HepG2 (cell line): Measurements from ENCODE around the gene DUS3L. TPM values are rescaled to one million over a fixed set of nuclear protein-coding genes. Genes with fewer than 3 reads are reported as not detected.

Experiments used
- CBFB ChIP-seq: sonication (generic); formaldehyde crosslinking; IDR thresholded peaks from 2 replicates; pipeline ENCODE4 v1.4.0; 2020; ENCODE audit warnings: missing genetic modification reagents
- CHD2 ChIP-seq: IDR thresholded peaks from 2 replicates; pipeline ENCODE4 v1.6.1; 2011; ENCODE audit warnings: low read depth, low read length, improper control_type of control experiment
- CHD4 ChIP-seq: fragments of 200-600 bp; sonication (generic); IDR thresholded peaks from 2 replicates; pipeline ENCODE4 v1.7.0; 2017; ENCODE audit warnings: mild to moderate bottlenecking, low read length, borderline replicate concordance
- E2F2 ChIP-seq: sonication (generic); formaldehyde crosslinking; IDR thresholded peaks from 2 replicates; pipeline ENCODE4 v1.4.0; 2020; ENCODE audit warnings: missing genetic modification reagents, borderline replicate concordance
- GMEB2 ChIP-seq: IDR thresholded peaks from 2 replicates; pipeline ENCODE4 v1.6.1; 2016; ENCODE audit warnings: missing biosample characterization, missing genetic modification reagents, low read depth
- IRF2 ChIP-seq: IDR thresholded peaks from 2 replicates; pipeline ENCODE4 v1.6.1; 2018; ENCODE audit warnings: missing genetic modification reagents, missing compliant biosample characterization
- MLLT10 ChIP-seq: sonication (generic); formaldehyde crosslinking; IDR thresholded peaks from 2 replicates; pipeline ENCODE4 v1.4.0; 2020; ENCODE audit warnings: missing genetic modification reagents
- PHF8 ChIP-seq: sonication (generic); formaldehyde crosslinking; IDR thresholded peaks from 2 replicates; pipeline ENCODE4 v1.5.0; 2020; ENCODE audit warnings: missing genetic modification reagents
- POLR2G ChIP-seq: fragments of 200-400 bp; formaldehyde crosslinking; IDR thresholded peaks from 2 replicates; pipeline ENCODE4 v1.6.1; 2018; ENCODE audit warnings: mild to moderate bottlenecking, low read depth, low read length, moderate library complexity
- SOX13 ChIP-seq, 3 experiments: fragments of 450-650 bp in 1 of 3; sonication (generic) in 1 of 3; formaldehyde crosslinking in 1 of 3; IDR thresholded peaks in 2 of 3; conservative IDR thresholded peaks in 1 of 3; 2 replicates each; pipeline versions ENCODE4 v1.5.0 to v1.6.1; 2016 to 2020; ENCODE audit warnings: antibody characterized with exemption in 1 of 3, mild to moderate bottlenecking in 1 of 3, missing compliant biosample characterization in 1 of 3, missing genetic modification reagents in 1 of 3, moderate library complexity in 1 of 3
- SPEN ChIP-seq: sonication (generic); formaldehyde crosslinking; IDR thresholded peaks from 2 replicates; pipeline ENCODE4 v1.5.1; 2020; ENCODE audit warnings: low read depth, mild to moderate bottlenecking, missing genetic modification reagents
- TFDP2 ChIP-seq: sonication (generic); formaldehyde crosslinking; IDR thresholded peaks from 2 replicates; pipeline ENCODE4 v1.4.0; 2020; ENCODE audit warnings: missing genetic modification reagents
- TOE1 ChIP-seq: sonication (generic); formaldehyde crosslinking; IDR thresholded peaks from 2 replicates; pipeline ENCODE4 v1.4.0; 2020; ENCODE audit warnings: mild to moderate bottlenecking, missing genetic modification reagents
- ZFP41 ChIP-seq: sonication (generic); formaldehyde crosslinking; IDR thresholded peaks from 2 replicates; pipeline ENCODE4 v1.4.0; 2020; ENCODE audit warnings: mild to moderate bottlenecking, missing genetic modification reagents, borderline replicate concordance
- ZNF326 ChIP-seq: sonication (generic); formaldehyde crosslinking; IDR thresholded peaks from 2 replicates; pipeline ENCODE4 v1.4.0; 2020; ENCODE audit warnings: missing genetic modification reagents, borderline replicate concordance
- ZNF329 ChIP-seq: sonication (generic); formaldehyde crosslinking; IDR thresholded peaks from 2 replicates; pipeline ENCODE4 v1.9.0; 2021; ENCODE audit warnings: low read depth, mild to moderate bottlenecking, missing genetic modification reagents
- ZNF597 ChIP-seq: sonication (generic); formaldehyde crosslinking; IDR thresholded peaks from 2 replicates; pipeline ENCODE4 v1.5.0; 2020; ENCODE audit warnings: missing genetic modification reagents
- ZNF773 ChIP-seq: sonication (generic); formaldehyde crosslinking; IDR thresholded peaks from 2 replicates; pipeline ENCODE4 v1.4.0; 2020; ENCODE audit warnings: missing genetic modification reagents, borderline replicate concordance
- polyA plus RNA-seq, 8 experiments: library from polyadenylated mRNA; depleted of rRNA in 3 of 8; stranded (reverse) in 7 of 8; unstranded in 1 of 8; fragments of >200 nt; fragmentation: Illumina TruSeq in 4 of 8; extraction: Trizol in 4 of 8; gene quantifications; 2 replicates each; pipeline versions ENCODE4 v1.2.1 to v1.2.3, GENCODE V29; 2011 to 2016; ENCODE audit warnings: low read depth in 4 of 8, missing spikeins in 1 of 8, mixed read lengths in 1 of 8; ENCODE audit not compliant: insufficient read depth in 1 of 8
- total RNA-seq, 5 experiments: library from RNA; depleted of rRNA; stranded (reverse); fragments of >200 nt; fragmentation: Illumina TruSeq; extraction: Trizol; gene quantifications; 2 replicates each; pipeline ENCODE4 v1.2.3, GENCODE V29; 2016; ENCODE audit warnings: low read depth in 1 of 5
- TF ChIP-seq, protein P1 (sequence below): sonication (generic); formaldehyde crosslinking; IDR thresholded peaks from 2 replicates; pipeline ENCODE4 v1.5.0; 2020; ENCODE audit warnings: mild to moderate bottlenecking, missing genetic modification reagents
- TF ChIP-seq, protein P2 (sequence below): sonication (generic); formaldehyde crosslinking; IDR thresholded peaks from 2 replicates; pipeline ENCODE4 v1.5.0; 2020; ENCODE audit warnings: missing genetic modification reagents, mild to moderate bottlenecking, borderline replicate concordance

The DUS3L gene
- total and polyA plus RNA-seq, 2 of the 13 experiments (the other 11 are each of a cell fraction or from before 2014, with no cell fraction given), result 13.3 to 25.1 TPM

- TF ChIP-seq ZNF329 (CRISPR knock-in tag), result no peak
- peak; percentile 41; the same call in 1 of the 2 replicates for TF ChIP-seq CHD4
- TF ChIP-seq PHF8 (CRISPR knock-in tag), result no peak
- no peak for TF ChIP-seq GMEB2 (CRISPR knock-in tag)
- TF ChIP-seq POLR2G, result peak; percentile 60
- no peak for TF ChIP-seq TOE1 (CRISPR knock-in tag)
- no peak for TF ChIP-seq ZNF773 (CRISPR knock-in tag)
- TF ChIP-seq ZNF326, result no peak
- no peak for TF ChIP-seq E2F2 (CRISPR knock-in tag)
- TF ChIP-seq ZFP41 (CRISPR knock-in tag), result no peak
- TF ChIP-seq MLLT10 (CRISPR knock-in tag), result no peak
- no peak for TF ChIP-seq TFDP2 (CRISPR knock-in tag)
- peak; percentile 70 for TF ChIP-seq IRF2
- TF ChIP-seq SOX13 (IDR thresholded peaks at IDR 0.05), result no peak
- TF ChIP-seq SOX13 (CRISPR knock-in tag; conservative IDR thresholded peaks at IDR 0.05 in 1 of 2, IDR thresholded peaks at IDR 0.05 in 1 of 2), result peak in 1 of 2 experiments; percentile 48; a peak in 2 of 4 replicates
- TF ChIP-seq, protein P1, sequence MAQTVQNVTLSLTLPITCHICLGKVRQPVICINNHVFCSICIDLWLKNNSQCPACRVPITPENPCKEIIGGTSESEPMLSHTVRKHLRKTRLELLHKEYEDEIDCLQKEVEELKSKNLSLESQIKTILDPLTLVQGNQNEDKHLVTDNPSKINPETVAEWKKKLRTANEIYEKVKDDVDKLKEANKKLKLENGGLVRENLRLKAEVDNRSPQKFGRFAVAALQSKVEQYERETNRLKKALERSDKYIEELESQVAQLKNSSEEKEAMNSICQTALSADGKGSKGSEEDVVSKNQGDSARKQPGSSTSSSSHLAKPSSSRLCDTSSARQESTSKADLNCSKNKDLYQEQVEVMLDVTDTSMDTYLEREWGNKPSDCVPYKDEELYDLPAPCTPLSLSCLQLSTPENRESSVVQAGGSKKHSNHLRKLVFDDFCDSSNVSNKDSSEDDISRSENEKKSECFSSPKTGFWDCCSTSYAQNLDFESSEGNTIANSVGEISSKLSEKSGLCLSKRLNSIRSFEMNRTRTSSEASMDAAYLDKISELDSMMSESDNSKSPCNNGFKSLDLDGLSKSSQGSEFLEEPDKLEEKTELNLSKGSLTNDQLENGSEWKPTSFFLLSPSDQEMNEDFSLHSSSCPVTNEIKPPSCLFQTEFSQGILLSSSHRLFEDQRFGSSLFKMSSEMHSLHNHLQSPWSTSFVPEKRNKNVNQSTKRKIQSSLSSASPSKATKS (CRISPR knock-in tag), result no peak
- peak; percentile 64; the same call in 1 of the 2 replicates for TF ChIP-seq SPEN (CRISPR knock-in tag)
- TF ChIP-seq CBFB, result no peak
- TF ChIP-seq CHD2, result no peak
- TF ChIP-seq, protein P2, sequence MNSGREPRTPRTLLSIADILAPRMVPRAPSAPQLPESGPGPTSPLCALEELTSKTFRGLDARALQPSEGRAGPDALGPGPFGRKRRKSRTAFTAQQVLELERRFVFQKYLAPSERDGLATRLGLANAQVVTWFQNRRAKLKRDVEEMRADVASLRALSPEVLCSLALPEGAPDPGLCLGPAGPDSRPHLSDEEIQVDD, result no peak
- TF ChIP-seq ZNF597 (CRISPR knock-in tag), result no peak
These were observed 48.4 kb upstream of the DUS3L start, which contains the start of gene FUT6 (continued) for GRCh38 chr19:5839065-5840017.
